KOPT-K1 (cell line): ENCODE measurements around the gene TBL1XR1.
"Not testable (repeated sequence)": the region's sequence is repeated elsewhere in the genome, so short reads cannot be mapped to it uniquely, and the experiment has no call there.

ENCODE experiments used
- H3K27ac ChIP-seq: fragments of 200-600 bp; sonication (generic); 2 replicates; pipeline ENCODE4 v1.5.1; 2016; ENCODE audit warnings: antibody characterized with exemption, mild to moderate bottlenecking, low read depth, low read length; ENCODE audit not compliant: poor library complexity, severe bottlenecking
- H3K36me3 ChIP-seq: fragments of 200-600 bp; sonication (generic); 2 replicates; pipeline ENCODE4 v1.5.1; 2017; ENCODE audit warnings: antibody characterized with exemption, mild to moderate bottlenecking, low read length, moderate library complexity; ENCODE audit not compliant: insufficient read depth
- H3K9me3 ChIP-seq: fragments of 200-600 bp; sonication (generic); 2 replicates; pipeline ENCODE4 v1.5.1; 2017; ENCODE audit warnings: antibody characterized with exemption, low read length, mild to moderate bottlenecking; ENCODE audit not compliant: insufficient read depth, poor library complexity, severe bottlenecking

Gene TBL1XR1

DNA sequence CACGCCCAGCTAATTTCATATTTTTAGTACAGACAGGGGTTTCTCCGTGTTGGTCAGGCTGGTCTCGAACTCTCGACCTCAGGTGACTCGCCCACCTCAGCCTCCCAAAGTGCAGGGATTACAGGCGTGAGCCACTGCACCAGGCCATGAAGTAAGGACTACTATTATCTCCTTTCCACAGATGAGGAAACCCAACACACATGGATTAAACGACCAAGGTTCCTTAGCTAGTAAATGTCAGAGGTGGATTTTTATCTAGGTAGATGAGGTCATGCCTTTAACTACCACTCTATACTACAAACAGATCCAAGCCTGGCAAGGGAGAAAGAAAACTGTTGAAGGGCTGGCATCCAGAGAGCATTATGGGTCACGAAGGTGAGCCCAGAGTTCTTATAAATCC, 15.5 kb upstream of the TBL1XR1 start:
- no peaks in the 10 kb centered on the region for H3K36me3 ChIP-seq
- H3K9me3 ChIP-seq: no peaks in the 10 kb centered on the region
- no peak overlapping the region for H3K27ac ChIP-seq

DNA sequence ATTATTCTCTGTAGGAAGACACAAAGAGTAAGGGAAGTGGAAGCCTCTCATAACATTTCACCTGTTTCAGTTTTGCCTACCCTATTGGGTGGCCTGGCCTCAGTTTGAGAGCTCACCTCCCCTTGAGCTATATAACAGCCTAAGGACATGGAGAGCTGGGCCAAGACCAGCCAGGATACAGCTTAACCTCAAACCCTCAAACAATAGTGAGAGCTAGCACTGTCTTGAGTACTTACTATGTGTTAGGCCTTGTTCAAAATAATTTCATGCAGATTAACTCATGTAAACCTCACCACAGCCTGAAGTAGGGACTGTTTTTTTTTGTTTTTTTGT, 15.0 kb upstream of the TBL1XR1 start:
- Histone ChIP-seq H3K27ac (no peak overlapping the region), H3K36me3 (no peaks in the 10 kb centered on the region), H3K9me3 (no peaks in the 10 kb centered on the region)

DNA sequence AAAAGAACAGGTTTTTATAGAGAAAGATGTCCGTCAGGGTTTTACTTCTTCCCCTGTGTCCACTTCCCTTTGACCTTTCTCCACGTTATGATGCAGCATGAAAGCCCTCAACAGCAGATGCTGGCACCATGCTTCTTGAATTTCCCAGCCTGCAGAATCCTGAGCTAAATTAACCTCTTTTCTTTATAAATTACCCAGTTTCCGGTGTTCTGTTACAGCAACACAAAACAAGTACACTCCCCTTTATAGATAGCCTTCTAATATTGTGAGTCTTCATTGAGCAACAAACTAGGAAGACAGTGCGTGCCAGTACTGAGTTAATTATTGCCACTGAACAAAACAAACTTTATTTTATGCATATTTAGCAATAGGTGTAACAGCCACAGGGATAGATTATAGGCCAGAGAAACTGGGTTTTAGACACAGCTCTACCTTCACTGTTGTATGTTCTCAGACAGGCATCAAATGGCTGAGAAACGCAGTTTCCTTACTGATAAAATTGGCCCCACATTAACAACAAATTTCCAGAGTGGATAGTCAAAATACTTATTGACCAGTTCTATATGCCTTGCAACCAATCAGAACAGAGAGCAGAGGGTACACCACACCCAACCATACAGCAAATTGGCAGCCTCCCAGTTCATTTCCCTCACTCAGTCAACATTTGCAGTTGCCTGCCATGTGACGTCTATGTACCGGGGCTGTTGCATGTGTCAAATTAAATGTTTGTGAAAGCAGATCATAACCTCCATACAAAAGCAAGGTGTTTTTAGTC, 14.4 kb upstream of the TBL1XR1 start:
- H3K27ac ChIP-seq: no peak overlapping the region
- H3K36me3 ChIP-seq: no peaks in the 10 kb centered on the region
- no peaks in the 10 kb centered on the region for H3K9me3 ChIP-seq

DNA sequence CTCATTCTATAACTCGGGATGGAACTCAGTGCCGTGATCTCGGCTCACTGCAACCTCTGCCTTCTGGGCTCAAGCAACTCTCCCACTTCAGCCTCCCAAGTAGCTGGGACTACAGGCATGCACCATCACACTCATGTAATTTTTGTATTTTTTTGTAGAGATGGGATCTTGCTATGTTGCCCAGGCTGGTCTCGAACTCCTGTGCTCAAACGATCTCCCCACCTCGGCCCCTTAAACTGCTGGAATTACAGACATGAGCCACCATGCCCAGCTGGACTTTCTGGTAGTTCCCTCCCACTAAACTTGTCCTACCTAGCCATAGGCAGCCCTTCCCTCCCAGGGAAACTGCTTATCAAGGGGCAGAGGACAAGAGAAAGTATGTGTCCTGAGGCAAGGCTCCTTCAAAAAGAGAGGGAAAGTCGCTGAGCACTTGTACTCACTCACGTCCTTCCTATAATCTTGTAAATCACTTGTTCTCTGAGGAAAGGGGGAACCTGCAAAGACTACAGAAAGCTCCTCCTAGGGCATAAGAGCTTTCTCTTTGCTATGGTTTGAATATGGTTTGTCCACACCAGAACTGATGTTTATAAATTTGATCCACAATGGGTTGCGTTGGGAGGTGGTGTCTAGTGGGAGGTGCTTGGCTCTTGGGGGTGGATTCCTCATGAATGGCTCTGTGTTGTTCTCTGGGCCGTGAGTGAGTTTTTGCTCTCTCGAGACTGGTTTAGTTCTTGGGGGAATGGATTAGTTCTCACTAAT, 13.6 kb upstream of the TBL1XR1 start:
- no peaks in the 10 kb centered on the region for H3K9me3 ChIP-seq
- no peaks in the 10 kb centered on the region for H3K36me3 ChIP-seq
- H3K27ac ChIP-seq: no peak overlapping the region

DNA sequence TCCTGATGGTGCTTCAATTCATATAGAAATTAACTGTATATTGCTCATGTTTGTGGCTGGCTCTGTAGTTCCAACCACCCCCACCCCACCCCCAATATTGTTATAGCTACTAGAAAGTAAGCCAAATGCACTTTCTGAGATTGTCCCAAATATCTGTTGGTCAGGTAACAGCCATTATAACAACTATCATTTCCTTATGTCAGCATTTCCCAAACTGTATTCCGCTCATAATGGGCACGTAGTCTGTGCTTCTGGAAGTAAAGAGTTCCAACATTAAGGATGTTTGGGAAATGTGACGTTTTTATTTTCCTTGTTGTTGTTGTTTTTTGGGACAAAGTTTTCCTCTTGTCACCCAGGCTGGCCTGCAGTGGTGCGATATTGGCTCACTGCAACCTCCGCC, 12.2 kb upstream of the TBL1XR1 start:
- H3K36me3 ChIP-seq: no peaks in the 10 kb centered on the region
- no peaks in the 10 kb centered on the region for H3K9me3 ChIP-seq
- no peak overlapping the region for H3K27ac ChIP-seq

DNA sequence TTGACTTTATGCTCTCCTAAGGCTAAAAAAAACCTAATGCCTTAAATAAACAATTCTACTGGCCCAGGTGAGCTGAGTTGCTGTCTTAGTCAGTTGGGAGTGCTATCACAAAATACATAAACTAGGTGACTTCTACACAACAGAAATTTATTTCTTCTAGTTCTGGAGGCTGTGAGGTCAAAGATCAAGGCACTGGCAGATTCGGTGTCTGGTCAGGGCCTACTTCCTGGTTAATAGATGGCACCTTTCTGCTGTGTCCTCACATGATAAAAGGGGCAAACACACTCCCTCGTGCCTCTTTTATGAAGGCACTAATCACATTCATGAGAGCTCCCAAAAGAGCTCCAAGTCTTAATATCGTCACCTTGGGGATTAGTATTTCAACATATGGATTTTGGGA, 11.5 kb upstream of the TBL1XR1 start:
- no peak overlapping the region for H3K27ac ChIP-seq
- H3K36me3 ChIP-seq: no peaks in the 10 kb centered on the region
- peaks cover 6% of the 10 kb centered on the region for H3K9me3 ChIP-seq

DNA sequence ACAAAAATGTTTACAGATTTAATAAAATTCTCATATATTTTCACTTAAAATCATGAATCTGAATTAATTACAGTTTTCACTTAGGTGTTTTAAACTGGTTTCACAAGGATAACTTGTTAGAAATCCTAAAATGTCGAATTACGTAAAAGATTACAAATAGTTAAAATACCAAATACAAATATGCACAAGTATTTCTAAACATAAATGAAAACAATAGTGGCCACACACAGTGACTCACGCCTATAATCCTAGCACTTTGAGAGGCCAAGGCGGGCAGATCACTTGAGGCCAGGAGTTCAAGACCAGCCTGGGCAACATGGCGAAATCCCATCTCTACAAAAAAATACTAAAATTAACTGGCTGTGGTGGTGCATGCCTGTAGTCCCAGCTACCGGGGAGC, 10.9 kb upstream of the TBL1XR1 start:
- Histone ChIP-seq H3K27ac (no peak overlapping the region), H3K9me3 (peaks cover 8% of the 10 kb centered on the region), H3K36me3 (no peaks in the 10 kb centered on the region)

DNA sequence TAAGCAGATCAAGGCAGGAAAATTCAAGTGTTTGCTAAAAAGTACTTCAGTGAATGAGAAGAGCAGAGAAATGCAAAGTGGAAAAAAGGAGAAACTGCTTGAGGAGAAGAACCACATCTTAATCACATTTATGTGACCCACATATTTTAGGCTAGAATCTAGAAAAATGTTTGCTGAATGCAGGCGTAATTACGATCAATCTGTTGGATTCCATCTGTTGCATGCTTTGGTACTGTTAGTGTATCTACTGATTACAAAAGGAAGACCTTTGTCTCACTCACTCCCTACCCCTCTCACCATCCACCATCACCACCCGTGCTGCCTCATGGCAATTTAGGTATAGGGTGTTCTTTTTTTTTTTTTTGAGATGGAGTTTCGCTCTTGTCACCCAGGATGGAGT, 9.7 kb upstream of the TBL1XR1 start:
- Histone ChIP-seq H3K27ac (no peak overlapping the region), H3K36me3 (no peaks in the 10 kb centered on the region), H3K9me3 (peaks cover 8% of the 10 kb centered on the region)

DNA sequence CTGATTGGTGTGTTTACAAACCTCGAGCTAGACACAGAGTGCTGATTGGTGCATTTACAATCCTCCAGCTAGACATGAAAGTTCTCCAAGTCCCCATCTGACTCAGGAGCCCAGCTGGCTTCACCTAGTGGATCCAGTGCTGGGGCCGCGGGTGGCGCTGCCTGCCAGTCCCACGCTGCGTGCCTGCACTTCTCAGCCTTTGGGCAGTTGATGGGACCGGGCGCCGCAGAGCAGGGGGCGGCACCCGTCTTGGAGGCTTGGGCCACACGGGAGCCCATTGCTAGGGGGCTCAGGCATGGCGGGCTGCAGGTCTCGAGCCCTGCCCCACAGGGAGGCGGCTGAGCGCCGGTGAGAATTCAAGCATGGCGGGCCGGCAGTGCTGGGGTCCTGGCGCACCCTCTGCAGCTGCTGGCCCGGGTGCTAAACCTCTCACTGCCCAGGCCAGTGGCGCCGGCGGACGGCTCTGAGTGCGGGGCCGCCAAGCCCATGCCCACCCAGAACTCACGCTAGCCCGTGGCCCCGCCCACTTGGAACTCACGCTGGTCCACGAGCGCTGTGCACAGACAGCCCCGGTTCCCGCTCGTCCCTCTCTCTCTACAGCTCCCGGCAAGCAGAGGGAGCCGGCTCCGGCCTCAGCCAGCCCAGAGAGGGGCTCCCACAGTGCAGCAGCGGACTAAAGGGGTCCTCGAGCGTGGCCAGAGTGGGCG, 6.6 kb upstream of the TBL1XR1 start:
- H3K9me3 ChIP-seq: peaks cover 8% of the 10 kb centered on the region
- H3K36me3 ChIP-seq: no peaks in the 10 kb centered on the region
- no peak overlapping the region for H3K27ac ChIP-seq

DNA sequence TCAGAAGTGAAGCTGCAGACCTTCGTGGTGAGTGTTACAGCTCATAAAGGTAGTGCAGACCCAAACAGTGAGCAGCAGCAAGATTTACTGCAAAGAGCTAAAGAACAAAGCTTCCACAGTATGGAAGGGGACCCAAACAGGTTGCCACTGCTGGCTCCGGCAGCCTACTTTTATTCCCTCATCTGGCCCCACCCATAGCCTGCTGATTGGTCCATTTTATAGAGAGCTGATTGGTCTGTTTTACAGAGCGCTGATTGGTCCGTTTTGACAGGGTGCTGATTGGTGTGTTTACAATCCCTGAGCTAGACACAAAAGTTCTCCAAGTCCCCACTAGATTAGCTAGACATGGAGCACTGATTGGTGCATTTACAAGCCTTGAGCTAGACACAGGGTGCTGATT, 5.7 kb upstream of the TBL1XR1 start:
- H3K36me3 ChIP-seq, H3K9me3 ChIP-seq: not testable (repeated sequence)
- H3K27ac ChIP-seq: peak overlapping the region; percentile 98

DNA sequence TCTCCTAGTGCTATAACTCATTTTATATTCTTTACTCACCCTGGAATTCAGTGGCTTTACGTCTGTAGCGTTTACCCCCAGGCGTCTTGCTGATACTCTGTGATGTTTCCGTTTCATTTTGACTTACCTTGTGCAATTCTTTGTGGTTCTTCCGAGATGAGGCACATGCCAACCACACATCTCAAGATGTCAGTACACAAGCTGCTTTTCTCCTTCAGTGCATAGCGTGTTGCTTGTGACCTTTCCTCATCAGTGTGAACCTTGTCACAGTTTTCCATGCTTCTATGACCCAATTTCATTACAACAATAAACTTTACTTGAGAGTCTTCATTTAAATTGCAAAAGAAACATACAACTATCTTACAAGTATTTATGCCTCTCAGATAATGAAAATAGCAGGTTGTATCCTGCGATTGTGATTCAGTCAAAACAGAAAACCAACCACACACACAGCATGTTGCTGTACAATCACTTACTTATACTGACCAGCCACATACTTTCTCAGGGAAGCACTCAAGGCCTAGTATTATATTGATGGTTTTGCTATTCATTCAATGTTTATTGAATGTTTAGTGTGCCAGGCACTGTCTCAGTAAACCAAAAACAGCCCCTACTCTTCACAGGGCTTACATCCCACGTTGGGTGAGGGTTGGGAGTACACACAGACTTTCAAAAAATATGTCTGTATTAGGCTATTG, 4.6 kb upstream of the TBL1XR1 start:
- H3K36me3 ChIP-seq: no peaks in the 10 kb centered on the region
- H3K27ac ChIP-seq: peak overlapping the region; percentile 98
- peaks cover 8% of the 10 kb centered on the region for H3K9me3 ChIP-seq

DNA sequence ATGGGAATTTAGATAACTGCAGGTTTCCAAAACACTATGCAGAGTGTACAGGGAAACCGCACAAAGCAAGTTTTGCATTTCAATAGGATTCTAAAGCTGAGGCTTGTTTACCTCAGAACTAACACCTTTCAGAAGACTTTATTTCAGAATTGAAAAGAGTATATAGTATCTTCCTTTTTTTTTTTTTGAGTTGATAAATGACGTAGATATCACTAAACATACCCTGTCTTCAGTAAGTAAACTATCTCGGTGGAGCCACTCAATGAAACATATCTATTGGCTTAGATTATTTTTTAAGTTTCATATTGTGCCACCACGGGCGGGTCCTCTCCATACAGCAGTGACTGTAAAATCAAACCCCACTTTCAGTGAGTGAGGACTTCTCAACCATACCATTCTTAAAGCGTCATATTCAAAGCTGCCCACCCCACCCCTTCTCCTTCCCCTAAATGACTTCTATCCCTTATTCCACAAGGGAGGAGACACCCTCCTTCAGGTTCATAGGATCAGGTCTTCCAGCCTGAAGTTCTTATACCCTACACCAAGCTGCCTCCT, 2.0 kb upstream of the TBL1XR1 start:
- peak overlapping the region; percentile 98 for H3K27ac ChIP-seq
- H3K9me3 ChIP-seq: peaks cover 7% of the 10 kb centered on the region
- H3K36me3 ChIP-seq: peaks cover 1% of the 10 kb centered on the region; the same call in 1 of the 2 replicates

DNA sequence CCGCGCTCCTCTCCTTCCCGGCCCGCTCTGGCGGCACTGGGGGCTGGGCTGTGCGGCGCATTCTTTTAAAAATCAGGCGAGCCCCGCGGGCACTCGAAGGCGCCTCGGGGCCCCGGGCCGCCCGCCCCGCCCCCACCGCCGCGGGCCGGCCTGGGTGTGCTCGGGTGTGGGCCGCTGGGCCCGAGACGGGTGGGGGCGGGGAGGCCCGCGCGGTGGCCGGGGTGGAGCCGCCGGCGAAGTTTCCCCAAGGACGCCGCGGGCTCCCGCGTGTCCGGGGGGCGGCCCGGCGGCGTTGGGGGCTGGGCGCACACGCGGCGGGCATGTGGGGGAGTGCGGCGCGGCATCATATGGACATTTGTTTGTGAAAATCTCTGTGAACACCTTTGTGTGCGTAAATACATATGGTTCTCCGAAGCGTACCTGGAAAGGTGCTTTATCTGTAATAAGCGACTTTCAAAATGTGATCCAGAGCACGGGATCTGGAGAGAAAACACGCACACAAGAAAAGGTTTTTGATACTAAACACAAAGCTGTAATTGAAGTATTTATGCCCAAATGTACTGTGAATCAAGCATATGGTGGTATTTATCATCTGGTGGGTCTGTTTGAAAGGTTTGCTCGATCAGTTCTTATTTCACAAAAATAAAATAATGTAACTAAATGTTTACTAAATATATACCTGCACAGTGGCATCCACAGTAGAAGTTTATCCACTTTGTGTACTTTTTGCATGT, 612 bp upstream of the TBL1XR1 start:
- no peaks in the 10 kb centered on the region for H3K9me3 ChIP-seq
- H3K27ac ChIP-seq: peak overlapping the region; percentile 98
- peaks cover 13% of the 10 kb centered on the region for H3K36me3 ChIP-seq

DNA sequence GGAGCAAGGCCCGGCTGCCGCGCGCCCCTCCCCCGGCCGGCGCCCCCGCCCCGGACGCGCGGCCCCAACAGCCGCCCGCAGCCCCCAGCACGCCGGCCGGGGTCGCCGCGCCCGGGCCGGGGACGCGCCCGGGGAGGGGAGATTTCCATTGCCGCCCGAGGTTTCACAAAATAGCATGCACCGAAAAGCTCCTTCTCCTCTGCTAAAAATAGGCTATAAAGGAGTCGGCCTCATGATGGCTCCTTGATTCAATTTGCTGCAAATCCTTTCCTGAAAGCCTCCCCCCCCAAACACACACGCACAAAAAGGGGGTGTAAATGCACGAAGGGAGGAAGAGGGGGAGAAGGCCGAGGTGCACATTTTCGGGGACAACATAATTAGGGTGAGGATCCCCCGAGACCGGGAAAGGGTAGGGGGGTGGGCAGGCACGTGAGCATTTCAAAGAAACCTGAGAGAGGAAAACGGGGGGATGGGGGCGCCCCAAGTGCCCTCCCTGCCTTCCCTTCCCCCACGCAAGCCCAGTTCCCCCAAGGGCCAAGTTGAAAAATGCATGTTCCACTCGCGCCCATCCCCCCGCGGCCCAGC, 734 bp downstream of the TBL1XR1 start:
- Histone ChIP-seq H3K36me3 (peaks cover 13% of the 10 kb centered on the region), H3K27ac (peak overlapping the region; percentile 97), H3K9me3 (no peaks in the 10 kb centered on the region)
